IMR-90 (cell line): ENCODE results near the gene PLCH1. TPM values are rescaled to one million over a fixed set of nuclear protein-coding genes. Genes with fewer than 3 reads are reported as not detected.

Experiments
- ATAC-seq: fragments of 200-7000 bp; cut with Tn5 transposase; 2 replicates; pipeline ENCODE4 v1.9.1; 2020; ENCODE audit warnings: low read depth, mild to moderate bottlenecking, moderate library complexity
- BruUV-seq: library from RNA; stranded (reverse); fragments of 400-500 nt; replicated peaks from 2 replicates; lab custom pipeline; 2021; lab: Mats Ljungman, UMichigan
- CTCF ChIA-PET: fragments of 300-600 bp; formaldehyde crosslinking; extraction: SDS; loops from one replicate; lab custom pipeline; 2021; ENCODE audit warnings: antibody characterized with exemption; lab: Yijun Ruan, JAX
- POLR2A ChIA-PET: fragments of 300-600 bp; sonication (Branson Sonifier 250); formaldehyde crosslinking; loops from one replicate; lab custom pipeline; 2022; ENCODE audit warnings: antibody characterized with exemption; ENCODE audit not compliant: unreplicated experiment; lab: Charles Lee
- DNase-seq: peaks from one replicate; pipeline ENCODE4 v3.0.0; 2013
- H2AFZ ChIP-seq: replicated peaks from 2 replicates; pipeline ENCODE3; 2013; ENCODE audit warnings: low read length, mild to moderate bottlenecking; ENCODE audit not compliant: poor library complexity
- H2AK5ac ChIP-seq: 2 replicates; pipeline ENCODE4 v1.6.1; 2013; ENCODE audit warnings: low read depth, low read length, inconsistent platforms
- H2AK9ac ChIP-seq: replicated peaks from 2 replicates; pipeline ENCODE3; 2013; ENCODE audit warnings: mild to moderate bottlenecking, low read depth, low read length, moderate library complexity; ENCODE audit not compliant: poor library complexity
- H2BK120ac ChIP-seq: 2 replicates; pipeline ENCODE4 v1.6.1; 2013; ENCODE audit warnings: low read depth, low read length, inconsistent platforms
- H2BK15ac ChIP-seq: 3 replicates; pipeline ENCODE4 v1.6.1; 2013; ENCODE audit warnings: low read depth, low read length, inconsistent platforms
- H2BK20ac ChIP-seq: 2 replicates; pipeline ENCODE4 v1.6.1; 2013; ENCODE audit warnings: low read depth, mild to moderate bottlenecking, inconsistent platforms, low read length, moderate library complexity
- H2BK5ac ChIP-seq: 2 replicates; pipeline ENCODE4 v1.6.1; 2013; ENCODE audit warnings: mild to moderate bottlenecking, low read depth, low read length, inconsistent platforms; ENCODE audit not compliant: poor library complexity, severe bottlenecking
- H3K14ac ChIP-seq: replicated peaks from 2 replicates; pipeline ENCODE4 v1.6.1; 2013; ENCODE audit warnings: low read depth, low read length, inconsistent platforms
- H3K18ac ChIP-seq: 2 replicates; pipeline ENCODE4 v1.6.1; 2013; ENCODE audit warnings: low read depth, low read length, control low read depth
- H3K23ac ChIP-seq: 2 replicates; pipeline ENCODE4 v1.6.1; 2013; ENCODE audit warnings: low read depth, low read length, inconsistent platforms
- H3K27ac ChIP-seq: 2 replicates; pipeline ENCODE4 v1.5.1; 2013; ENCODE audit warnings: mild to moderate bottlenecking, control low read depth, low read length; ENCODE audit not compliant: insufficient read depth
- H3K27me3 ChIP-seq: 2 replicates; pipeline ENCODE4 v1.6.1; 2013; ENCODE audit warnings: low read length; ENCODE audit not compliant: control insufficient read depth, insufficient read depth
- H3K36me3 ChIP-seq: 2 replicates; pipeline ENCODE4 v1.6.1; 2013; ENCODE audit warnings: low read length, mixed read lengths; ENCODE audit not compliant: control insufficient read depth, insufficient read depth
- H3K4ac ChIP-seq: 2 replicates; pipeline ENCODE4 v1.6.1; 2013; ENCODE audit warnings: low read depth, low read length, inconsistent platforms
- H3K4me1 ChIP-seq: 2 replicates; pipeline ENCODE4 v1.6.1; 2013; ENCODE audit warnings: low read length, mixed read lengths; ENCODE audit not compliant: control insufficient read depth, insufficient read depth
- H3K4me2 ChIP-seq: 2 replicates; pipeline ENCODE4 v1.6.1; 2013; ENCODE audit warnings: low read depth, mild to moderate bottlenecking, control low read depth, low read length, moderate library complexity
- H3K4me3 ChIP-seq: 2 replicates; pipeline ENCODE4 v1.5.1; 2013; ENCODE audit warnings: low read depth, mild to moderate bottlenecking, control low read depth, low read length, moderate library complexity; ENCODE audit not compliant: insufficient read depth
- H3K56ac ChIP-seq: 2 replicates; pipeline ENCODE4 v1.6.1; 2013; ENCODE audit warnings: low read length, inconsistent platforms; ENCODE audit not compliant: insufficient read depth; ENCODE audit errors: extremely low read depth
- H3K79me1 ChIP-seq, 2 experiments: 2 replicates each; pipeline ENCODE4 v1.6.1; 2013; ENCODE audit warnings: low read length in 2 of 2, inconsistent platforms in 1 of 2, low read depth in 1 of 2
- H3K9ac ChIP-seq: 2 replicates; pipeline ENCODE4 v1.6.1; 2013; ENCODE audit warnings: low read depth, low read length, control low read depth
- H3K9me1 ChIP-seq: 2 replicates; pipeline ENCODE4 v1.6.1; 2013; ENCODE audit warnings: low read length, inconsistent platforms; ENCODE audit not compliant: insufficient read depth
- H3K9me3 ChIP-seq: 2 replicates; pipeline ENCODE4 v1.6.1; 2013; ENCODE audit warnings: low read length; ENCODE audit not compliant: control insufficient read depth, insufficient read depth
- H4K20me1 ChIP-seq: 2 replicates; pipeline ENCODE4 v1.6.1; 2013; ENCODE audit warnings: low read length, inconsistent platforms; ENCODE audit not compliant: insufficient read depth
- H4K5ac ChIP-seq: 2 replicates; pipeline ENCODE4 v1.6.1; 2013; ENCODE audit warnings: mild to moderate bottlenecking, low read depth, low read length, control low read depth
- H4K8ac ChIP-seq, 2 experiments: 2 replicates each; pipeline ENCODE4 v1.6.1; 2013; ENCODE audit warnings: low read depth in 2 of 2, low read length in 2 of 2, control low read depth in 1 of 2, inconsistent platforms in 1 of 2
- H4K91ac ChIP-seq: 2 replicates; pipeline ENCODE4 v1.6.1; 2013; ENCODE audit warnings: low read depth, low read length, inconsistent platforms; ENCODE audit not compliant: insufficient read depth
- BHLHE40 ChIP-seq: fragments of 150-350 bp; IDR thresholded peaks from 2 replicates; pipeline ENCODE4 v1.6.1; 2016; ENCODE audit warnings: mild to moderate bottlenecking, low read depth, low read length
- CEBPB ChIP-seq: IDR thresholded peaks from 2 replicates; pipeline ENCODE4 v1.6.1; 2012; ENCODE audit warnings: low read depth, low read length, improper control_type of control experiment
- FOS ChIP-seq: fragments of 150-350 bp; IDR thresholded peaks from 2 replicates; pipeline ENCODE4 v1.6.1; 2016; ENCODE audit warnings: low read depth, low read length
- POLR2A ChIP-seq: IDR thresholded peaks from 2 replicates; pipeline ENCODE4 v1.6.1; 2012; ENCODE audit warnings: mild to moderate bottlenecking, low read depth, low read length
- RCOR1 ChIP-seq: IDR thresholded peaks from 2 replicates; pipeline ENCODE4 v1.6.1; 2012; ENCODE audit warnings: mild to moderate bottlenecking, low read length, improper control_type of control experiment; ENCODE audit not compliant: insufficient replicate concordance
- SMC3 ChIP-seq: fragments of 150-350 bp; IDR thresholded peaks from 2 replicates; pipeline ENCODE4 v1.6.1; 2016; ENCODE audit warnings: low read depth, mild to moderate bottlenecking, antibody characterized with exemption, low read length, moderate library complexity
- WGBS, 2 experiments: methylation state at CpG; one replicate each; pipeline versions ENCODE4 v1.1.5 to v1.1.7; 2013; ENCODE audit warnings: missing lambda C conversion rate in 2 of 2; ENCODE audit not compliant: insufficient read length in 1 of 2; ENCODE audit errors: extremely low coverage in 2 of 2; 5-methylcytosine and 5-hydroxymethylcytosine counted together
- dilution Hi-C: fragments of 300-500 bp; cut with HindIII; formaldehyde crosslinking; loops from one replicate; pipeline ENCODE4 v1.14.3; 2018; ENCODE audit warnings: low sequenced_read_pairs; ENCODE audit not compliant: unreplicated experiment
- in situ Hi-C: fragments of 300-500 bp; cut with MboI; formaldehyde crosslinking; loops from 3 replicates; pipeline ENCODE4 v1.14.3; 2019; ENCODE audit warnings: low sequenced_read_pairs, inconsistent platforms, mixed read lengths
- intact Hi-C: fragments of 100-400 bp; cut with micrococcal nuclease; formaldehyde crosslinking; loops from 2 replicates; pipeline ENCODE4 v1.10.0; 2022
- polyA plus RNA-seq, 3 experiments: library from polyadenylated mRNA; depleted of rRNA; stranded (reverse); fragments of >200 nt; gene quantifications; 2 replicates each; pipeline ENCODE4 v1.2.3, GENCODE V29; 2012; ENCODE audit warnings: low replicate concordance in 1 of 3
- total RNA-seq: library from RNA; depleted of rRNA; stranded (reverse); fragments of >200 nt; gene quantifications from 2 replicates; pipeline ENCODE4 v1.2.3, GENCODE V29; 2012
- TF ChIP-seq, protein P1 (sequence below): fragments of 150-350 bp; IDR thresholded peaks from 2 replicates; pipeline ENCODE4 v1.6.1; 2016; ENCODE audit warnings: low read depth, mild to moderate bottlenecking, low read length, moderate library complexity, borderline replicate concordance

Gene PLCH1
- total and polyA plus RNA-seq, 2 of the 4 experiments (the other 2 are of a cell fraction): not detected

DNA sequence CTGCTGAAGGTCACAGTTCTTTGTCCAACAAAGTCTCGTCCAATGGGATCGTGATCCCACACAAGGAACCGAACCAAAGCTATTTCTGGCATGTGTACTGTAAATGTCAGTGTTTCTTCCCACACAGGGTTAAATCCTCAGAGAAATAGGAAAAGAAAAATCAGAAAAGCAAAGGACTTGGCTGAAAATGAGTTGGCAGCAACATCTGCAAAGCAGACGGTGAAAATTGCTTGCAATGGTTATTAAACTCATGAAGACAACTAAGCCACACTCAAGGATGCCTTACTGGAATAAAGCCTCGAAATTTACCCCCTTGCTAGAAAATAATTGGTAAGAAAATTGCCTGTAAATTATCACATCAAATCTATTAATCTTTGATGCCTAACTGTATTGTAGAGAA is 256.2 kb downstream of the PLCH1 start:
- Histone ChIP-seq H3K14ac (no peak overlapping the region), H3K56ac (no peak overlapping the region), H3K4me2 (no peak overlapping the region), H3K4ac (no peak overlapping the region), H3K4me1 (no peaks in the 10 kb centered on the region), H3K27ac (no peak overlapping the region), H3K4me3 (no peak overlapping the region), H3K36me3 (no peaks in the 10 kb centered on the region), H3K79me1 (no peaks in the 10 kb centered on the region), H4K5ac (no peak overlapping the region), H2AK5ac (no peak overlapping the region), H3K18ac (no peak overlapping the region), H2BK20ac (no peak overlapping the region), H2BK15ac (no peak overlapping the region), H4K8ac (no peak overlapping the region), H4K91ac (no peak overlapping the region), H2AFZ (no peak overlapping the region), H2BK5ac (no peak overlapping the region), H3K23ac (no peak overlapping the region), H4K20me1 (no peaks in the 10 kb centered on the region), H3K27me3 (no peaks in the 10 kb centered on the region), H2BK120ac (no peak overlapping the region), H3K9me1 (no peaks in the 10 kb centered on the region), H3K9ac (no peak overlapping the region), H2AK9ac (no peak overlapping the region), H3K9me3 (peaks cover 3% of the 10 kb centered on the region; the same call in 1 of the 2 replicates)
- in situ Hi-C loops (no loop called here), dilution Hi-C loops (no loop called here), intact Hi-C loops (no loop called here)
- WGBS, 2 experiments: no CpG with 5 or more reads among the region's 5 CpGs
- TF ChIP-seq FOS (no peak), RCOR1 (no peak), BHLHE40 (no peak), POLR2A (no peak), CEBPB (no peak), SMC3 (no peak)
- TF ChIP-seq, protein P1, sequence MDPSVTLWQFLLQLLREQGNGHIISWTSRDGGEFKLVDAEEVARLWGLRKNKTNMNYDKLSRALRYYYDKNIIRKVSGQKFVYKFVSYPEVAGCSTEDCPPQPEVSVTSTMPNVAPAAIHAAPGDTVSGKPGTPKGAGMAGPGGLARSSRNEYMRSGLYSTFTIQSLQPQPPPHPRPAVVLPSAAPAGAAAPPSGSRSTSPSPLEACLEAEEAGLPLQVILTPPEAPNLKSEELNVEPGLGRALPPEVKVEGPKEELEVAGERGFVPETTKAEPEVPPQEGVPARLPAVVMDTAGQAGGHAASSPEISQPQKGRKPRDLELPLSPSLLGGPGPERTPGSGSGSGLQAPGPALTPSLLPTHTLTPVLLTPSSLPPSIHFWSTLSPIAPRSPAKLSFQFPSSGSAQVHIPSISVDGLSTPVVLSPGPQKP: no peak
- ChIA-PET CTCF (no interaction called here), POLR2A (no interaction called here)
- ATAC-seq: no peak
- BruUV-seq: no TSS peak
- no peak for DNase-seq
